WTC11 (cell line): ENCODE results near the gene DDIAS. TPM values are rescaled to one million over a fixed set of nuclear protein-coding genes. Genes with fewer than 3 reads are reported as not detected.

Experiments used
- ATAC-seq: fragments of 200-7000 bp; cut with Tn5 transposase; 2 replicates; pipeline ENCODE4 v1.10.0; 2021; ENCODE audit warnings: mild to moderate bottlenecking, moderate library complexity
- CTCF ChIA-PET: fragments of 300-600 bp; sonication (Branson Sonifier 250); formaldehyde crosslinking; loops from one replicate; lab custom pipeline; 2021; ENCODE audit warnings: antibody characterized with exemption; lab: Charles Lee
- POLR2A ChIA-PET: fragments of 350-600 bp; sonication (Branson Sonifier 250); formaldehyde crosslinking; loops from one replicate; lab custom pipeline; 2021; ENCODE audit warnings: antibody characterized with exemption; lab: Charles Lee
- DNase-seq: peaks from one replicate; pipeline ENCODE4 v3.0.0; 2021; ENCODE audit warnings: low spot score
- H3K27ac Mint-ChIP-seq: 2 replicates; pipeline ENCODE4 v1.8.0; 2021; ENCODE audit warnings: mixed read lengths
- H3K27me3 Mint-ChIP-seq: 2 replicates; pipeline ENCODE4 v1.8.0; 2021; ENCODE audit warnings: low read depth, mild to moderate bottlenecking, moderate library complexity, mixed read lengths
- H3K36me3 Mint-ChIP-seq: 2 replicates; pipeline ENCODE4 v1.8.0; 2021; ENCODE audit warnings: mixed read lengths
- H3K4me1 Mint-ChIP-seq: 2 replicates; pipeline ENCODE4 v1.8.0; 2022; ENCODE audit warnings: mixed read lengths
- H3K4me3 Mint-ChIP-seq: 2 replicates; pipeline ENCODE4 v1.8.0; 2021; ENCODE audit warnings: mild to moderate bottlenecking, moderate library complexity, mixed read lengths
- H3K9me3 Mint-ChIP-seq: 2 replicates; pipeline ENCODE4 v1.8.0; 2021; ENCODE audit warnings: mixed read lengths
- ARID4B ChIP-seq: sonication (generic); formaldehyde crosslinking; IDR thresholded peaks from 2 replicates; pipeline ENCODE4 v1.8.0; 2023; ENCODE audit warnings: missing genetic modification reagents, mild to moderate bottlenecking, borderline replicate concordance
- ATF6 ChIP-seq: sonication (generic); formaldehyde crosslinking; IDR thresholded peaks from 2 replicates; pipeline ENCODE4 v1.8.1; 2023; ENCODE audit warnings: mild to moderate bottlenecking, missing genetic modification reagents
- E2F1 ChIP-seq: sonication (generic); formaldehyde crosslinking; IDR thresholded peaks from 2 replicates; pipeline ENCODE4 v1.8.0; 2022; ENCODE audit warnings: mild to moderate bottlenecking, missing genetic modification reagents
- ERG ChIP-seq: fragments of 250-450 bp; sonication (Bioruptor Pico); IDR thresholded peaks from 2 replicates; pipeline ENCODE4 v1.8.0; 2021; ENCODE audit warnings: mild to moderate bottlenecking
- ETV6 ChIP-seq: sonication (generic); formaldehyde crosslinking; IDR thresholded peaks from 2 replicates; pipeline ENCODE4 v1.8.1; 2022; ENCODE audit warnings: mild to moderate bottlenecking, missing genetic modification reagents
- FOXJ3 ChIP-seq: sonication (generic); formaldehyde crosslinking; IDR thresholded peaks from 2 replicates; pipeline ENCODE4 v1.9.0; 2021; ENCODE audit warnings: missing genetic modification reagents, mild to moderate bottlenecking, borderline replicate concordance
- FOXK1 ChIP-seq: sonication (generic); formaldehyde crosslinking; IDR thresholded peaks from 2 replicates; pipeline ENCODE4 v1.8.0; 2022; ENCODE audit warnings: mild to moderate bottlenecking, moderate library complexity, missing genetic modification reagents
- FOXP1 ChIP-seq: sonication (generic); formaldehyde crosslinking; IDR thresholded peaks from 2 replicates; pipeline ENCODE4 v1.8.0; 2022; ENCODE audit warnings: missing genetic modification reagents, mild to moderate bottlenecking, moderate library complexity, borderline replicate concordance
- GABPB1 ChIP-seq: sonication (generic); formaldehyde crosslinking; IDR thresholded peaks from 2 replicates; pipeline ENCODE4 v1.8.1; 2023; ENCODE audit warnings: mild to moderate bottlenecking, missing genetic modification reagents
- HMGA2 ChIP-seq: fragments of 250-450 bp; sonication (Bioruptor Pico); IDR thresholded peaks from 2 replicates; pipeline ENCODE4 v1.4.0; 2021; ENCODE audit warnings: mild to moderate bottlenecking, moderate library complexity
- IRF1 ChIP-seq: sonication (generic); formaldehyde crosslinking; IDR thresholded peaks from 2 replicates; pipeline ENCODE4 v1.8.0; 2023; ENCODE audit warnings: missing genetic modification reagents
- MAX ChIP-seq: sonication (generic); formaldehyde crosslinking; IDR thresholded peaks from 2 replicates; pipeline ENCODE4 v1.8.0; 2022; ENCODE audit warnings: mild to moderate bottlenecking, missing genetic modification reagents
- NFATC4 ChIP-seq: fragments of 250-450 bp; sonication (Bioruptor Pico); IDR thresholded peaks from 2 replicates; pipeline ENCODE4 v1.9.0; 2021; ENCODE audit warnings: mild to moderate bottlenecking
- PRRX2 ChIP-seq: fragments of 250-450 bp; sonication (Bioruptor Pico); IDR thresholded peaks from 2 replicates; pipeline ENCODE4 v1.8.0; 2021; ENCODE audit warnings: mild to moderate bottlenecking
- ZNF121 ChIP-seq: sonication (generic); formaldehyde crosslinking; IDR thresholded peaks from 2 replicates; pipeline ENCODE4 v1.8.0; 2023; ENCODE audit warnings: missing genetic modification reagents
- ZNF317 ChIP-seq: sonication (generic); formaldehyde crosslinking; IDR thresholded peaks from 2 replicates; pipeline ENCODE4 v1.8.1; 2023; ENCODE audit warnings: low read depth, mild to moderate bottlenecking, moderate library complexity, missing genetic modification reagents, borderline replicate concordance
- ZNF416 ChIP-seq: fragments of 250-450 bp; sonication (Bioruptor Pico); IDR thresholded peaks from 2 replicates; pipeline ENCODE4 v1.9.0; 2021; ENCODE audit warnings: mild to moderate bottlenecking, inconsistent platforms
- ZNF423 ChIP-seq: fragments of 250-450 bp; sonication (Bioruptor Pico); IDR thresholded peaks from 2 replicates; pipeline ENCODE4 v2.1.2; 2022; ENCODE audit warnings: mild to moderate bottlenecking, moderate library complexity
- ZNF532 ChIP-seq: fragments of 250-450 bp; sonication (Bioruptor Pico); IDR thresholded peaks from 2 replicates; pipeline ENCODE4 v1.9.0; 2021; ENCODE audit warnings: mild to moderate bottlenecking, borderline replicate concordance
- total RNA-seq: library from RNA; stranded (reverse); gene quantifications from 3 replicates; pipeline ENCODE4 v1.2.3, GENCODE V29; 2021

DDIAS gene
- total RNA-seq, 1 experiment from 2014 or later: 28.7 TPM

GRCh38 chr11:82855616-82856015 is 45.9 kb upstream of the DDIAS start:
- POLR2A ChIA-PET: no interaction called here
- Mint-ChIP-seq H3K4me3 (no peak overlapping the region), H3K4me1 (no peaks in the 10 kb centered on the region), H3K27ac (no peak overlapping the region), H3K36me3 (no peaks in the 10 kb centered on the region), H3K9me3 (peaks cover 4% of the 10 kb centered on the region)
- no peak for ATAC-seq
- CTCF ChIA-PET: no interaction called here
- TF ChIP-seq ZNF416 (CRISPR knock-in tag): no peak
- TF ChIP-seq ZNF532 (CRISPR knock-in tag): no peak
- TF ChIP-seq ETV6 (CRISPR knock-in tag): no peak
- no peak for TF ChIP-seq GABPB1 (CRISPR knock-in tag)
- no peak for TF ChIP-seq IRF1 (CRISPR knock-in tag)
- no peak for TF ChIP-seq ZNF121 (CRISPR knock-in tag)
- TF ChIP-seq FOXJ3 (CRISPR knock-in tag): no peak
- no peak for TF ChIP-seq NFATC4 (CRISPR knock-in tag)
- TF ChIP-seq, all 79 proteins: peak for 0
- no peaks in the 10 kb centered on the region for H3K27me3 Mint-ChIP-seq
- DNase-seq: no peak

- no peak for DNase-seq
- POLR2A ChIA-PET: no interaction called here
- no peak for ATAC-seq
- no peaks in the 10 kb centered on the region for H3K36me3 Mint-ChIP-seq
- CTCF ChIA-PET: interaction anchor here (1.4 to 1.5 kb wide), 3 partner anchors 10 to 125 kb away, joined by 3 to 8 read pairs (median 4); no protein-coding TSS in a partner anchor
- no peaks in the 10 kb centered on the region for H3K4me1 Mint-ChIP-seq
- TF ChIP-seq E2F1 (CRISPR knock-in tag) (no peak), HMGA2 (no peak), ERG (CRISPR knock-in tag) (no peak), ZNF423 (CRISPR knock-in tag) (no peak), PRRX2 (CRISPR knock-in tag) (no peak), MAX (no peak), FOXP1 (CRISPR knock-in tag) (no peak)
- TF ChIP-seq, all 79 proteins: peak for 0
- peaks cover 4% of the 10 kb centered on the region for H3K9me3 Mint-ChIP-seq
- H3K27me3 Mint-ChIP-seq: no peaks in the 10 kb centered on the region
- no peak overlapping the region for H3K27ac Mint-ChIP-seq
- no peak overlapping the region for H3K4me3 Mint-ChIP-seq
These were observed 44.4 kb upstream of the DDIAS start for GRCh38 chr11:82857145-82857544.

- H3K4me3 Mint-ChIP-seq: no peak overlapping the region
- H3K9me3 Mint-ChIP-seq: peaks cover 4% of the 10 kb centered on the region
- no peaks in the 10 kb centered on the region for H3K36me3 Mint-ChIP-seq
- TF ChIP-seq ATF6 (CRISPR knock-in tag): no peak
- TF ChIP-seq FOXK1 (CRISPR knock-in tag): no peak
- no peak for TF ChIP-seq ARID4B (CRISPR knock-in tag)
- no peak for TF ChIP-seq ZNF317
- ChIA-PET POLR2A (no interaction called here), CTCF (no interaction called here)
- no peak overlapping the region for H3K27ac Mint-ChIP-seq
- DNase-seq: no peak
- H3K4me1 Mint-ChIP-seq: no peaks in the 10 kb centered on the region
- H3K27me3 Mint-ChIP-seq: no peaks in the 10 kb centered on the region
- ATAC-seq: no peak
These were observed 43.4 kb upstream of the DDIAS start for GRCh38 chr11:82858133-82858532.
